Breast epithelium (tissue), 4 donors: Measurements from ENCODE around the gene PIK3R6. TPM values are rescaled to one million over a fixed set of nuclear protein-coding genes. Genes with fewer than 3 reads are reported as not detected.

Source experiments
- DNase-seq, 2 donors: peaks; one replicate each; pipeline ENCODE4 v3.0.0-alpha.2; 2019; ENCODE audit warnings: low spot score in 2 of 2
- H3K27ac ChIP-seq, 2 donors: fragments of 200-600 bp; sonication (generic) in 1 of 2; one replicate each; pipeline ENCODE4 v1.5.1; 2016 to 2019; ENCODE audit warnings: mild to moderate bottlenecking in 1 of 2
- H3K27me3 ChIP-seq, 2 donors: fragments of 200-600 bp; sonication (generic) in 1 of 2; one replicate each; pipeline versions ENCODE4 v1.5.1 to v1.6.0; 2017 to 2019; ENCODE audit warnings: control low read depth in 1 of 2, mild to moderate bottlenecking in 1 of 2
- H3K36me3 ChIP-seq: fragments of 200-600 bp; one replicate; pipeline ENCODE4 v1.5.1; 2019
- H3K4me1 ChIP-seq, 2 donors: fragments of 200-600 bp; sonication (generic); one replicate each; pipeline ENCODE4 v1.5.1; 2016 to 2019; ENCODE audit warnings: control low read depth in 1 of 2
- H3K4me3 ChIP-seq, 3 donors: fragments of 200-600 bp; sonication (generic); 1 replicate in 2 of 3; 2 replicates in 1 of 3; pipeline ENCODE4 v1.5.1; 2016 to 2019; ENCODE audit warnings: mild to moderate bottlenecking in 3 of 3, moderate library complexity in 2 of 3
- H3K9me3 ChIP-seq, 2 donors: fragments of 200-600 bp; sonication (generic) in 1 of 2; one replicate each; pipeline ENCODE4 v1.5.1; 2016 to 2019; ENCODE audit warnings: control low read depth in 1 of 2
- CTCF ChIP-seq, 3 donors: fragments of 450-650 bp; IDR thresholded peaks; one replicate each; pipeline ENCODE4 v1.5.1; 2016 to 2017; ENCODE audit warnings: antibody characterized with exemption in 3 of 3, mild to moderate bottlenecking in 3 of 3, moderate library complexity in 3 of 3
- POLR2A ChIP-seq: fragments of 450-650 bp; IDR thresholded peaks from one replicate; pipeline ENCODE4 v1.6.1; 2016; ENCODE audit warnings: antibody characterized with exemption, mild to moderate bottlenecking, moderate library complexity
- POLR2AphosphoS5 ChIP-seq, 3 donors: sonication (generic); formaldehyde crosslinking; IDR thresholded peaks; one replicate each; pipeline ENCODE4 v1.6.1; 2017; ENCODE audit warnings: antibody characterized with exemption in 3 of 3
- intact Hi-C: fragments of 100-400 bp; cut with DNase I; formaldehyde crosslinking; loops from one replicate; pipeline ENCODE4 v1.15.1; 2023; ENCODE audit warnings: low total_unique reads
- total RNA-seq, 3 donors: library from RNA; depleted of rRNA; stranded (reverse); fragments of >200 nt; gene quantifications; one replicate each; pipeline ENCODE4 v1.1.0, GENCODE V29; 2016

Gene PIK3R6
- total RNA-seq, 3 donors from 2014 or later = under 0.01 to 2.9 (median 2.5) TPM

GRCh38 chr17:8898636-8899035 is 31.2 kb upstream of the PIK3R6 start:
- intact Hi-C loops = no loop called here
- no peaks in the 10 kb centered on the region for H3K36me3 ChIP-seq
- H3K4me3 ChIP-seq = no peak overlapping the region
- H3K4me1 ChIP-seq = no peaks in the 10 kb centered on the region
- no peaks in the 10 kb centered on the region for H3K9me3 ChIP-seq
- DNase-seq = no peak
- TF ChIP-seq POLR2AphosphoS5 (IDR thresholded peaks at IDR 0.05) = no peak
- no peak for TF ChIP-seq CTCF (IDR thresholded peaks at IDR 0.05)
- no peak for TF ChIP-seq POLR2A
- H3K27ac ChIP-seq = no peak overlapping the region
- no peaks in the 10 kb centered on the region for H3K27me3 ChIP-seq

- Histone ChIP-seq H3K4me1 (no peaks in the 10 kb centered on the region), H3K27ac (no peak overlapping the region), H3K27me3 (no peaks in the 10 kb centered on the region), H3K9me3 (no peaks in the 10 kb centered on the region), H3K36me3 (no peaks in the 10 kb centered on the region), H3K4me3 (no peak overlapping the region)
- TF ChIP-seq CTCF (IDR thresholded peaks at IDR 0.05) = no peak
- no peak for TF ChIP-seq POLR2A
- TF ChIP-seq POLR2AphosphoS5 (IDR thresholded peaks at IDR 0.05) = no peak
- DNase-seq = no peak
- intact Hi-C loops = no loop called here
Observed at GRCh38 chr17:8898126-8898525, 30.7 kb upstream of the PIK3R6 start.

- Histone ChIP-seq H3K4me3 (no peak overlapping the region), H3K27me3 (no peaks in the 10 kb centered on the region), H3K9me3 (no peaks in the 10 kb centered on the region), H3K36me3 (no peaks in the 10 kb centered on the region), H3K27ac (no peak overlapping the region), H3K4me1 (no peaks in the 10 kb centered on the region)
- TF ChIP-seq CTCF (IDR thresholded peaks at IDR 0.05) (no peak), POLR2A (no peak)
- peak in 1 of 2 donors; percentile 40 for DNase-seq
- intact Hi-C loops = no loop called here
Observed at GRCh38 chr17:8896641-8897635, 29.5 kb upstream of the PIK3R6 start.

DNA sequence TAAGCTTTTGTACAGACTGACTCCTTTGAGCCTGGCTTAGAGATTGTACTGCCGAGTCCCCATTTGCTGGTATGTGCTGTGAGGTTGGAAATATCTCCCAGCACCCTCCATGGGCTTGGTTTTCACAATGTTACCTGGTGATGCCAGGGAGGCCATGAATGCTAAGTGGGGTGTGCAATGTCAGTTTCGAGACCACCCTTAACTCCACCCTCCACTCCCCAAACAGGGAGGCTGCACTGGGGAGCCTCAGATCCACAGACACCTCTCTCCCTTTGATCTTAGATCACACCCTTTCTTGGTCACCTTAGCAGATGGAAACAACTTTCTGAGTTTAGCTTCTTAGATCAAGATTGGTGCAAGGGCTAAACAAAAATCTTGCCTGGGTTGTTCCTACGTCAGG is 28.6 kb upstream of the PIK3R6 start:
- Histone ChIP-seq H3K27ac (no peak overlapping the region), H3K4me3 (no peak overlapping the region), H3K4me1 (no peaks in the 10 kb centered on the region), H3K27me3 (no peaks in the 10 kb centered on the region), H3K36me3 (no peaks in the 10 kb centered on the region), H3K9me3 (no peaks in the 10 kb centered on the region)
- intact Hi-C loops = no loop called here
- no peak for DNase-seq
- no peak for TF ChIP-seq POLR2AphosphoS5 (IDR thresholded peaks at IDR 0.05)

DNA sequence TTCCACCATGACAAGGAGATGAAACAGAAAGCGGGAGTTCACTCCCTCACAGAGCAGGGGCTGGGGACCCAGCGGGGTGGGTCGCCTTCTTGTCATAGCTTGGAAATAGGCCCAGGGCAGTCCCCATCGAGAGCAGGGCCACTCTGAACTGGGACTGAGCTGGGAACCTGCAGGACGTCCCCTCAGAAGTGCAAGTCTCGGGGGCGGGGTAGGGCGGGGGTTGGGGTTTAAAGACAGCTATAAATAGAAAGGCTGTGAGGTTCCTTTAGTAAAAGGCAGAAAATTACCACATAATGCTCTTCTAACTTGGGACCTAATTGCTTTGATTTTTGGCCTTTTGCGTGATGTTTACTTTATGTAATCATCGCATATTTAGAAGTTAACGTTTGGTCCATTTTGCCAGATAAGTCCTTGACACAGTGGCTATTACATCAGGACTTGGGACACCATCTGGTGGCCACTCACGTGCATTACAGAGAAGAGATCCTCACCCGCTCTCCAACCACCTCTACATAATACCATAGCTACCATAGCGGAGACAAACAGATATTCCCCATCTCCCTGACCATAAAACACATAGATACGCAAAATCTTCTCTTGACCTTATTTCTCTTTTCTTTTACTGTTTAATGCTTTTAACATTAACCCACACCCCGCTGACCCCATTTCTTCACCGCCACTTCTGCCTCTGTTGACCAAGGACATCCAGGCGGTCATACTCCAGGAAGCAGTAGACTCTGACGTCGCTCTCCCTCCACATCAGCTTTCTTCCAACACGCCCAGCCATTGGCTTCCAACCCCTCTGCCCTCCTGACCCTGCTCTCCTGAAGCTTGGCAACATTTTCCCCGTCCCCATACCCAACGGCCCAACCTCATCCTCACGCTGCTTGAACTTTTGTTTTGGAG is 27.5 kb upstream of the PIK3R6 start:
- Histone ChIP-seq H3K4me3 (no peak overlapping the region), H3K9me3 (no peaks in the 10 kb centered on the region), H3K27ac (no peak overlapping the region), H3K4me1 (no peaks in the 10 kb centered on the region), H3K36me3 (no peaks in the 10 kb centered on the region), H3K27me3 (no peaks in the 10 kb centered on the region)
- DNase-seq = peak; percentile 49 to 58
- TF ChIP-seq CTCF (IDR thresholded peaks at IDR 0.05) = peak in 2 of 3 donors; percentile 68 to 74
- TF ChIP-seq POLR2AphosphoS5 (IDR thresholded peaks at IDR 0.05) = no peak
- intact Hi-C loops = no loop called here
